Endodermal cell (in vitro differentiated cells): ENCODE measurements around the gene GJD4. TPM values are rescaled to one million over a fixed set of nuclear protein-coding genes. Genes with fewer than 3 reads are reported as not detected.

ENCODE experiments used
- DNase-seq: peaks from one replicate; pipeline ENCODE4 v3.0.0-alpha.2; 2017
- H3K27ac ChIP-seq: 2 replicates; pipeline ENCODE4 v1.5.1; 2013; ENCODE audit warnings: mild to moderate bottlenecking, low read depth, low read length, moderate library complexity
- H3K27me3 ChIP-seq: 2 replicates; pipeline ENCODE4 v1.6.1; 2013; ENCODE audit warnings: mild to moderate bottlenecking, low read length, moderate library complexity; ENCODE audit not compliant: insufficient read depth, control insufficient read depth, poor library complexity, severe bottlenecking
- H3K36me3 ChIP-seq: 2 replicates; pipeline ENCODE4 v1.7.0; 2013; ENCODE audit warnings: mild to moderate bottlenecking, low read length, moderate library complexity; ENCODE audit not compliant: control insufficient read depth, insufficient read depth
- H3K4me1 ChIP-seq: one replicate; pipeline ENCODE4 v1.7.0; 2013; ENCODE audit warnings: low read length; ENCODE audit not compliant: control insufficient read depth, insufficient read depth
- H3K4me3 ChIP-seq: 2 replicates; pipeline ENCODE4 v1.5.1; 2013; ENCODE audit warnings: mild to moderate bottlenecking, low read length, moderate library complexity
- H3K9ac ChIP-seq: 2 replicates; pipeline ENCODE4 v1.6.1; 2013; ENCODE audit warnings: mild to moderate bottlenecking, low read length, moderate library complexity; ENCODE audit not compliant: poor library complexity, severe bottlenecking; ENCODE audit errors: extremely low read depth
- H3K9me3 ChIP-seq: 2 replicates; pipeline ENCODE4 v1.6.1; 2013; ENCODE audit warnings: mild to moderate bottlenecking, low read length, moderate library complexity; ENCODE audit not compliant: control insufficient read depth
- H3K27ac Mint-ChIP-seq: 2 replicates; pipeline ENCODE4 v1.8.0; 2020; ENCODE audit warnings: mixed read lengths
- H3K27me3 Mint-ChIP-seq: 2 replicates; pipeline ENCODE4 v1.8.0; 2021; ENCODE audit warnings: mild to moderate bottlenecking, mixed read lengths; ENCODE audit not compliant: insufficient read depth
- H3K36me3 Mint-ChIP-seq: 2 replicates; pipeline ENCODE4 v1.8.0; 2020; ENCODE audit warnings: low read depth, mixed read lengths
- H3K4me1 Mint-ChIP-seq: 2 replicates; pipeline ENCODE4 v1.8.0; 2020; ENCODE audit warnings: mixed read lengths
- H3K4me3 Mint-ChIP-seq: 2 replicates; pipeline ENCODE4 v1.8.0; 2020; ENCODE audit warnings: mild to moderate bottlenecking, moderate library complexity, mixed read lengths
- H3K9me3 Mint-ChIP-seq: 2 replicates; pipeline ENCODE4 v1.8.0; 2020; ENCODE audit warnings: mild to moderate bottlenecking, mixed read lengths
- CTCF ChIP-seq: fragments of 200-600 bp; sonication (generic); conservative IDR thresholded peaks from 2 replicates; pipeline ENCODE4 v1.5.0; 2021; ENCODE audit warnings: antibody characterized with exemption, mild to moderate bottlenecking
- WGBS, 2 experiments: methylation state at CpG; one replicate each; pipeline versions ENCODE4 v1.1.5 to v1.1.7; 2013; ENCODE audit warnings: missing lambda C conversion rate in 2 of 2, mixed read lengths in 1 of 2; ENCODE audit not compliant: insufficient coverage in 1 of 2, insufficient read length in 1 of 2; 5-methylcytosine and 5-hydroxymethylcytosine counted together
- total RNA-seq, 2 donors: library from RNA; stranded (reverse); fragmentation: NEBNext Ultra II Directional in 1 of 2; extraction: Animal tissue kit (Norgen Biotek cat#: 25700) in 1 of 2; gene quantifications; 2 replicates in 1 of 2; 3 replicates in 1 of 2; pipeline ENCODE4 v1.2.1, GENCODE V29; 2021

Gene GJD4
- total RNA-seq, 2 donors from 2014 or later = 0.22 to 0.29 TPM

- Mint-ChIP-seq H3K4me1 (peaks cover 11% of the 10 kb centered on the region), H3K4me3 (no peak overlapping the region), H3K36me3 (peaks cover 18% of the 10 kb centered on the region), H3K27me3 (no peaks in the 10 kb centered on the region), H3K9me3 (no peaks in the 10 kb centered on the region), H3K27ac (no peak overlapping the region)
- H3K27ac ChIP-seq = no peak overlapping the region
- TF ChIP-seq CTCF = no peak
- H3K9me3 ChIP-seq = no peaks in the 10 kb centered on the region
- H3K4me1 ChIP-seq = no peaks in the 10 kb centered on the region
- H3K4me3 ChIP-seq = no peak overlapping the region
- H3K27me3 ChIP-seq = no peaks in the 10 kb centered on the region
- no peak overlapping the region for H3K9ac ChIP-seq
- DNase-seq = no peak
- WGBS, 2 experiments = 92 to 100% methylated on average over 2 to 3 of the region's 3 CpGs
- H3K36me3 ChIP-seq = peaks cover 10% of the 10 kb centered on the region
Observed at GRCh38 chr10:35576730-35577129, 28.4 kb upstream of the GJD4 start.

GRCh38 chr10:35577926-35578617 lies 27.1 kb upstream of the GJD4 start:
- DNase-seq = no peak
- H3K36me3 Mint-ChIP-seq = peaks cover 10% of the 10 kb centered on the region
- no peak overlapping the region for H3K27ac ChIP-seq
- no peaks in the 10 kb centered on the region for H3K36me3 ChIP-seq
- no peaks in the 10 kb centered on the region for H3K27me3 Mint-ChIP-seq
- H3K9ac ChIP-seq = no peak overlapping the region
- H3K4me3 ChIP-seq = no peak overlapping the region
- WGBS, 2 experiments = 92 to 97% methylated on average over 6 to 7 of the region's 7 CpGs
- H3K4me1 Mint-ChIP-seq = peaks cover 11% of the 10 kb centered on the region
- H3K4me3 Mint-ChIP-seq = no peak overlapping the region
- TF ChIP-seq CTCF = no peak
- no peaks in the 10 kb centered on the region for H3K9me3 Mint-ChIP-seq
- H3K27ac Mint-ChIP-seq = no peak overlapping the region
- no peaks in the 10 kb centered on the region for H3K4me1 ChIP-seq
- H3K9me3 ChIP-seq = no peaks in the 10 kb centered on the region
- H3K27me3 ChIP-seq = no peaks in the 10 kb centered on the region

- H3K27ac Mint-ChIP-seq = no peak overlapping the region
- H3K36me3 ChIP-seq = no peaks in the 10 kb centered on the region
- no peak overlapping the region for H3K4me3 Mint-ChIP-seq
- no peaks in the 10 kb centered on the region for H3K27me3 Mint-ChIP-seq
- peaks cover 10% of the 10 kb centered on the region for H3K4me1 Mint-ChIP-seq
- no peaks in the 10 kb centered on the region for H3K4me1 ChIP-seq
- no peak for TF ChIP-seq CTCF
- H3K9me3 ChIP-seq = no peaks in the 10 kb centered on the region
- no peaks in the 10 kb centered on the region for H3K27me3 ChIP-seq
- H3K4me3 ChIP-seq = no peak overlapping the region
- WGBS, 2 experiments = 86 to 88% methylated on average over 1 to 4 of the region's 4 CpGs
- peaks cover 10% of the 10 kb centered on the region for H3K36me3 Mint-ChIP-seq
- no peak for DNase-seq
- H3K9ac ChIP-seq = no peak overlapping the region
- no peak overlapping the region for H3K27ac ChIP-seq
- H3K9me3 Mint-ChIP-seq = no peaks in the 10 kb centered on the region
Observed at GRCh38 chr10:35578618-35578956, 26.6 kb upstream of the GJD4 start.
